GM12874 (cell line): ENCODE data around the gene SLC36A1.

Experiments
- CTCF ChIP-seq: IDR thresholded peaks from 2 replicates; pipeline ENCODE4 v1.5.1; 2011; ENCODE audit warnings: low read depth, mild to moderate bottlenecking, control low read depth, low read length, moderate library complexity; ENCODE audit not compliant: insufficient read depth

Gene SLC36A1

DNA sequence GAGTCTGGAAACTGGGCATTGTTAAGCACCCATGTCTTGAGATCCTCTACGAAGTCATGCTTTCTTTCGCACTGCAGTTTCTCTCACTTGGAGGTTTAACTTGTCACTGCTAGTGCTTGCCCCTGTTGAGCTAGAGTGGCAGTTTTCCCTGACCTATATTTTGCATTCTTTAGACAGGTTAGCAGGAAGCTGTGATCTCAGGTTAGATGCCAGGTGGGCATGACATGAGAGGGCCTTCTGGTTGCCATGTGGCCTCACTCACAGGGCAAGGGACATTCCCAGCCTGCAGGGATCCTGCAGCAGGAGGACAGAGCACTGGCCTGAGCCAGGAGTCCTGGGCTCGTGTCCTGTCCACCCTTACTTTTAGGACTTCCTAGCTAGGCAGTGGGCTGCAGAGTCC lies 28.6 kb downstream of the SLC36A1 start:
- TF ChIP-seq CTCF: no peak

- TF ChIP-seq CTCF: no peak
Measured at GRCh38 chr5:151477101-151477500, 29.7 kb downstream of the SLC36A1 start.

GRCh38 chr5:151480384-151481293 lies 33.2 kb downstream of the SLC36A1 start:
- TF ChIP-seq CTCF: no peak

GRCh38 chr5:151483176-151483575 lies 35.8 kb downstream of the SLC36A1 start:
- TF ChIP-seq CTCF: no peak

DNA sequence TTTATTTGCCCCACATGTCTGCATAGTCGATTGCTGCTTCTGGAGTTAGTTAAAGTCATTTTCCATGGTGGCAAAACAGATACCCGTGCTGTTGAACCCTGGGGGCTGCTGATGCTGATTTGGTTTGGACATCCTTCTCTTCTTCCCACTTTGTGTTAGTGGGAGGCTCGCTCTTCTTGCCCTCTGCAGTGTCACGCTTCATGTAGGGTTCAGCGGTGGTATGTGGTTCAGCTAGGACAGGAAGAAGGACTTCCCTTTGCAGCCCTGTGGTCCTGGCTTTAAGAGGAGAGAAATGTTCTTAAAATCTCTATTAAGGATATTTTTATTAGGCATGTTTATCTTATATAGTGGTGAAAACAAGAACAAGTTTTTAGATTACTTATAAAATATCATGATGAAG lies 36.2 kb downstream of the SLC36A1 start:
- TF ChIP-seq CTCF: no peak

- no peak for TF ChIP-seq CTCF
Measured at GRCh38 chr5:151487544-151487943, 40.1 kb downstream of the SLC36A1 start.

DNA sequence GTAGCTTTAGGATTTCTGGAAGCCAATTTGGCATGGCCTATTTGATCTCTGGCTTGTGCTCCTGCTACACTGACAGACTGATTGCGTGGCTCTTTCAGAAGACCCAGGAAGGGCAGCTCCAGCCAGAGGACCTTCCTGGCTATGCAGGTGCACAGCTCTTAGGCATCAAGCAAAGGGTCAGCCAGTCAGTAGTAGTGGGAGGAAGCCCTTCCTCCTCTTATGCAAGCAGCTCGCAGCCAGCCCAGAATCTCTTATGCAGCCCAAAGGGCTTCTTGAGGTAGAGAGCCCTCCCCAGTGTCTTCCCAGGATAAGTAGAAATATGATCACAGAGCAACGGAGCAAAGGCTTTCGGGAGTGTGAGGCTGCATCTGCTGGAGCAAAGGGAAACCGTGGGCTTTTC lies 43.2 kb downstream of the SLC36A1 start:
- no peak for TF ChIP-seq CTCF
